ENCODE data around the gene KLHL10.
"Not testable (repeated sequence)": the region's sequence is repeated elsewhere in the genome, so short reads cannot be mapped to it uniquely, and the experiment has no call there.

Gene KLHL10

DNA sequence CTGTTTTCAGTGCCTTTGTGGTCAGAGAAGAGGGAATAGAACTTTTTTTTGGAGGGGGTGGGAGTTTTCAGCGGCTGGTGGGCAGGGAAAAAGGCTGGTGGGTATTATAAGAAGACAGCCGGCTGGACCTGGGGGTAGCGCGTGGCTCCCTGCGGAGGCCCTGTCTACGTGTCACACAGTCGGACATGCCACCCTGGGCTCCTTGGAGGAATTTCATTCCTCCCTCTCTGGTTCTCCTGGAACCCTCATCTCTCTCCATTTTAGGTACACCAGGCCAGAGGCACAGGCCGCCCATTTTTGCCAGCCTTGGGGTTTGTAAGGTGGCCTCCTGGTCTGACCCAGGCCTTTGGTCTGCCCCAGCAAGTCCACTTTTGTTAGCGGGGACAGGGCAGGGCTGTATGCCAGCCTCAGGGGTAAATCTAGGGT lies 23.9 kb upstream of the KLHL10 start:
- DNase-seq = no peak

DNA sequence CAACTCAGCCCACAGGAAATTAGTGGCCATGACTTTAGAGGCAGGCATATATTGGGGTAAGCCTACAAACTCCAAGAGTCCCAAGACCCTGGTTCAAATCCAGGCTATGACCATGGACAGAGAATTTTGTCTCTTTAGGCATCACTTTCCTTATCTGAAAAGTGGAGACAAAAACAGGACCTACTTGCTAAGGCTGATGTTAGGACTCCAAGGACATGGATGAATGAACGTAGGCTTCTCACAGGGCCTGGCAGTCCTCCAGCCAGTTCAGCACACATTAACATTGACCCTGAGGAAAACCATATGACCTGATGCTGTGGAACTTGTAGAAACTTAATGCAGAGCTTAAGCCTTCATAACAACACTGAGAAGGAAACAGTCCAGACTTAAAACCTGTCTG lies 23.4 kb upstream of the KLHL10 start:
- DNase-seq = no peak

GRCh38 chr17:41816637-41817320 lies 20.8 kb upstream of the KLHL10 start:
- DNase-seq = no peak

- no peak for DNase-seq
Observed at GRCh38 chr17:41818024-41818423, 19.6 kb upstream of the KLHL10 start.

DNA sequence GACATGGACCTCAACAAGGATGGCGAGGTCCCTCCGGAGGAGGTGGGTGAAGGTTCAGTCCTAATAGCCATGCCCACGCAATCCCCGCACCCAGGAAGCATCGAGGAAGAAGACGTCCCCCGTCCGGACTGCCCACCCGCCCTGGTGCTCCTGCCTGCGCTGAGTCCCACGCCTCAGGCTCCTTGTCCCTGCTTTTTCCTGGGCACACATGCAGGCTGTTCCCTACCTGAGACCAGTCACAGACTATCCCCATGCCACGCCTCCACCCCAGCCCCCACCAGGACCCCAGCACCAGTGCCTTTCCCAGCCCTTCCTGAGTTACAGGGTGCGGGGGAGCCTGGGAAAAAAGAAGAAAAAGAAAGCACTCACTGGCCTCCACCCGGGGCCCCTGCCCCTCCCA lies 15.8 kb upstream of the KLHL10 start:
- DNase-seq = no peak

DNA sequence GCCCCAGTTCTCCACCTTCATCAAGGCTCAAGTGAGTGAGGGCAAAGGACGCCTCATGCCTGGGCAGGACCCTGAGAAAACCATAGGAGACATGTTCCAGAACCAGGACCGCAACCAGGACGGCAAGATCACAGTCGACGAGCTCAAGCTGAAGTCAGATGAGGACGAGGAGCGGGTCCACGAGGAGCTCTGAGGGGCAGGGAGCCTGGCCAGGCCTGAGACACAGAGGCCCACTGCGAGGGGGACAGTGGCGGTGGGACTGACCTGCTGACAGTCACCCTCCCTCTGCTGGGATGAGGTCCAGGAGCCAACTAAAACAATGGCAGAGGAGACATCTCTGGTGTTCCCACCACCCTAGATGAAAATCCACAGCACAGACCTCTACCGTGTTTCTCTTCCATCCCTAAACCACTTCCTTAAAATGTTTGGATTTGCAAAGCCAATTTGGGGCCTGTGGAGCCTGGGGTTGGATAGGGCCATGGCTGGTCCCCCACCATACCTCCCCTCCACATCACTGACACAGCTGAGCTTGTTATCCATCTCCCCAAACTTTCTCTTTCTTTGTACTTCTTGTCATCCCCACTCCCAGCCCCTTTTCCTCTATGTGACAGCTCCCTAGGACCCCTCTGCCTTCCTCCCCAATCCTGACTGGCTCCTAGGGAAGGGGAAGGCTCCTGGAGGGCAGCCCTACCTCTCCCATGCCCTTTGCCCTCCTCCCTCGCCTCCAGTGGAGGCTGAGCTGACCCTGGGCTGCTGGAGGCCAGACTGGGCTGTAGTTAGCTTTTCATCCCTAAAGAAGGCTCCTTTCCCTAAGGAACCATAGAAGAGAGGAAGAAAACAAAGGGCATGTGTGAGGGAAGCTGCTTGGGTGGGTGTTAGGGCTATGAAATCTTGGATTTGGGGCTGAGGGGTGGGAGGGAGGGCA lies 15.1 kb upstream of the KLHL10 start:
- DNase-seq = no peak

DNA sequence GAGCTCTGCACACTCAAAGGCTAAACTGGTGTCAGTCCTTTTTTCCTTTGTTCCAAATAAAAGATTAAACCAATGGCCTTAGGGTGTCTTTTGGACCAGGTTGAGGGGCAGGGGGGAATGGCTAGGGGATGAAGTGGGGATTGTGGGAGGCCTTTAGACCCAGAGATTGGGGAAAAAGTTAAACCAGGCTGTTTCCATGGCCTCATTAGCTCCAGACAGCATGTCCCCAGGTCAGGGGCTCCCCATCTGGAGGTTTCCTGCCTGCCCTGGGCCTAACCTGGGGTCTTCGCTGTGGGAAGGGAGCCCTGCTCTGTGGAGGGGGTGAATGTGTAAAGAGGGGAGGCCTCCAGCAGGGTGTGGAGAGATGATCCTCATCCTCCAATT lies 14.5 kb upstream of the KLHL10 start:
- no peak for DNase-seq

DNA sequence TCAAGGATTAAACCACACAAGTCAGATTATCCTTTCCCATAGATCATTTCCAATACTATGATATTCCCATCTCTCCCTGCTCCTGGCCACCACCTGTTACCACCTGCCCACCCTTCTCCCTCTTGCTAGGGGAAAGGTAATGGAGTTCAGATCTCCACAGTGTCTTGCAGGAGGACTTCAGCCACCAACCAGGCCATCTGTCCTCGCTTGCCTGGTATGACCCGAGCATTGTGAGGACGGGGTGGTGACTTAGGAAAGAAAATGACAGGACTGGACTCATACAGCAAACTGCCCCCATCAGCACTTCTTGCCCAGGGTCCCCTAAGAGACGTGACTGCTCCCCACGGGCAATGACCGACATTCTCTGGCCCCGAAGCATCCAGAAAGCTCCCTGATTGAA lies 14.0 kb upstream of the KLHL10 start:
- no peak for DNase-seq

DNA sequence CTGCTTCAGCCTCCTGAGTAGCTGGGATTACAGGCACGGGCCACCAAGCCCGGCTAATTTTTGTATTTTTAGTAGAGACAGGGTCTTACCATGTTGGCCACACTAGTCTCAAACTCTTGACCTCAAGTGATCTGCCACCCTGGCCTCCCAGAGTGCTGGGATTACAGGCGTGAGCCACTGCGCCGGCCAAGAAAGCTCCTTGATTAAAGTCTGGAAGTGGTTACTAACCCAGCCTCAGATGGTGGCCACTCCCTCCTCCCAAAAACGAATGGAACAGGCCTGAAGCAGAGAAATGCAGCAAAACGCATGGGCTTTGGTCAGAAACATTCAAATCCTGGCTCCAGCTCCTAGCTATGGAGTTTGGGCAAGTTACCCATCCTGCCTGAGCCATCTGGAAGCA lies 13.5 kb upstream of the KLHL10 start:
- no peak for DNase-seq

GRCh38 chr17:41825175-41825845 lies 12.3 kb upstream of the KLHL10 start:
- DNase-seq = no peak

DNA sequence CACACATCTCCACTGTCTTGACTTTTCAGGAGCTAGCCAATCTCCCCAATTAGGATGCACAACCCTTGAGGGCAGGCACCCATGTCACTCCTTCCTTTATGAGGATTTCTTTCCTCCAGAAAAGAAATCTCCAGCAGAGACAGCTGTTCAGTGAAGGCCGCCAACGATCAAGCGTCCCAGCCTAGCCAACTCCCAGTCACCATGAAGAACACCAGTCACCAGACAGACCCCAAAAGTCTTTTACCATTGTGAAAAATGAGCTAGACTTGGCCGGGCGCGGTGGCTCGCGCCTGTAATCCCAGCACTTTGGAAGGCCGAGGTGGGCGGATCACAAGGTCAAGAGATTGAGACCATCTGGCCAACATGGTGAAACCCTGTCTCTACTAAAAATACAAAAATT lies 7.7 kb upstream of the KLHL10 start:
- not testable (repeated sequence) for DNase-seq

- DNase-seq = no peak
Observed at GRCh38 chr17:41835214-41835799, 2.3 kb upstream of the KLHL10 start.

DNA sequence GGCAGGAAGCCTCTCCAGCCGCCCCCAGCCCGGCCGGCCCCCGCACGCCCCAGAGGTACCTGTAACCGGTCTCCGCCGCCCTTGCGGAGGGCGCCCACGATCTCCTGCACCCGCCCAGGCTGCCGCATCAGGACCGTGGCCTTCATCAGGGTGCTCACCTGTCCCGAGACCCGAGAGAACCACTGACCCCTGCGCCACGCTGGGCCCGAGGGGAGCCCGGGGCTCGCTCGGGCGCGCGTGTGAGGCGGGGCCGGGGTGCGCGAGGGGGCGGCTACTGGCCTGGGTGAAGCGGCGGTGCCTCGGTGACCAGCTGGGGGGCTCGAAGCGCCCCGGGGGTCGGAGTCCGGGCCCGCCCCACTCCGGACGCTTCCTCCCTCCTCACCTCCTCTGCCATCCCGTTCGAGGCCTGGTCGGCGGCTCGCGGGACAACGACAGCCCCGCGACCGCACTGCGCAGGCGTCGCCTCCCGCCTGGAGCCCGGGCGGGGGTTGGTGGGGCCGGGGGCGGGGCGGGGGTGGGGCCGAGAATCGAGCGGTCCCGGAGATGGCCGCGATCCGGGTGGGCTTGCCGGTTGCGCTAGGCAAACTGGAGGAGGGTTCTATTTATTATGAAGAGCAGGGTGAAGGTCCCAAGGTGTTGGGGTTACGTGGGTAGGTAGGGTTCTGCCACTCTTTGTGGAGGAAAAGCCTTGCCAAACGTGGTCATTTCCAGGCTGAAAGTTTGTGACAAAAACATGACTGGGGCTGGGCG lies 1.6 kb upstream of the KLHL10 start, which contains the start of gene NT5C3B:
NT5C3B (minus strand) TSS at position 433 of the 750 bp plus-strand sequence; CDS start at position 394, 39 bp downstream.
- DNase-seq = no peak

- DNase-seq = no peak
Observed at GRCh38 chr17:41836550-41837196, 952 bp upstream of the KLHL10 start.

DNA sequence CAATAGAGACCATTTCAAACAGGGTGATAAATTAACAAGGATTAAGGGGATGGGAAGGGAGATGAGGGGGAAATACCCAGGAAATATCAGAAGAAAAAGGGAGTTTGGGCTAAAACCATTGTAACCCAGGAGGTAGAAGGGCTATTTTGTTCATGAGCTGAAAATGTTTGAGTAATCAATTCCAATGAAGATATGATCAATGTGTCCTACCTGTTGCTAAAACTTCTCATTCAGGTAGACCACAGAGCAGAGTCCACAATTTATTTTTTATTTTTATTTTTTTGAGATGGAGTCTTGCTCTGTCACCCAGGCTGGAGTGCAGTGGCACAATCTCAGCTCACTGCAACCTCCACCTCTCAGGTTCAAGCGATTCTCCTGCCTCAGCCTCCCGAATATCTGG lies 1.8 kb downstream of the KLHL10 start:
- DNase-seq = not testable (repeated sequence)

GRCh38 chr17:41840781-41841180 lies 3.2 kb downstream of the KLHL10 start:
- not testable (repeated sequence) for DNase-seq

DNA sequence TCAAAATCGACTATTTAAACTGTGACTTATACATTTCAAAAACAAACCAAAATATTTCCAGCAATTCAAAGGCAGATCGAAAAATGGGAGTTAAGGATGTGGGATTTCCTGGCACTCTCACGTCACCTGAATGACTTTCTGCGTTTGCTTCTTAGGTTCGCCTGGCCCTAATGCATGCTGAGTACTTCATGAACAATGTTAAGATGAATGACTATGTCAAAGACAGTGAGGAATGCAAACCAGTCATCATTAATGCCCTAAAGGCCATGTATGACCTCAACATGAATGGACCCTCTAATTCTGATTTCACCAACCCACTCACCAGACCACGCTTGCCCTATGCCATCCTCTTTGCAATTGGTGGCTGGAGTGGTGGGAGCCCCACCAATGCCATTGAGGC lies 7.3 kb downstream of the KLHL10 start:
- DNase-seq = peak; percentile 48

- no peak for DNase-seq
Observed at GRCh38 chr17:41848788-41849187, 11.2 kb downstream of the KLHL10 start.

GRCh38 chr17:41849251-41849990 lies 11.8 kb downstream of the KLHL10 start:
- no peak for DNase-seq

- not testable (repeated sequence) for DNase-seq
Observed at GRCh38 chr17:41851382-41851781, 13.8 kb downstream of the KLHL10 start.
